PC-3 (cell line): ENCODE results near the gene GMPPB.
"Not testable (repeated sequence)": the region's sequence is repeated elsewhere in the genome, so short reads cannot be mapped to it uniquely, and the experiment has no call there.

Experiments
- CTCF ChIP-seq: fragments of 300-600 bp; sonication (generic); conservative IDR thresholded peaks from 2 replicates; pipeline ENCODE4 v1.5.1; 2017; ENCODE audit warnings: antibody characterized with exemption, low read depth, mild to moderate bottlenecking, low read length
- EZH2 ChIP-seq: fragments of 300-600 bp; sonication (generic); IDR thresholded peaks from one replicate; pipeline ENCODE4 v1.6.1; 2017; ENCODE audit warnings: antibody characterized with exemption, mild to moderate bottlenecking, low read length; ENCODE audit not compliant: unreplicated experiment
- EZH2phosphoT487 ChIP-seq: fragments of 300-600 bp; sonication (generic); IDR thresholded peaks from 2 replicates; pipeline ENCODE4 v1.6.1; 2018; ENCODE audit warnings: mild to moderate bottlenecking, antibody characterized with exemption, low read length, borderline replicate concordance

- not testable (repeated sequence) for TF ChIP-seq CTCF, EZH2, EZH2phosphoT487
Measured at GRCh38 chr3:49688338-49689045, 35.3 kb downstream of the GMPPB start.
